Activated CD4-positive, alpha-beta T cell treated with anti-CD3 and anti-CD28 coated beads, Interleukin-2, amount 10 ng/mL, durations not matched to agents 7 days and 5 days (primary cell): ENCODE results near the gene KDM3B. TPM values are rescaled to one million over a fixed set of nuclear protein-coding genes. Genes with fewer than 3 reads are reported as not detected.

ENCODE experiments used
- CTCF ChIA-PET: fragments of 350-600 bp; sonication (Branson Sonifier 250); formaldehyde crosslinking; loops from one replicate; lab custom pipeline; 2021; ENCODE audit warnings: antibody characterized with exemption; lab: Charles Lee
- POLR2A ChIA-PET: fragments of 350-600 bp; sonication (Branson Sonifier 250); formaldehyde crosslinking; loops from one replicate; lab custom pipeline; 2021; ENCODE audit warnings: antibody characterized with exemption; lab: Charles Lee
- DNase-seq: peaks from one replicate; pipeline ENCODE4 v3.0.0-alpha.2; 2020
- H3K27ac Mint-ChIP-seq: one replicate; pipeline ENCODE4 v1.8.0; 2021; ENCODE audit warnings: mild to moderate bottlenecking, moderate library complexity, mixed read lengths
- H3K27me3 Mint-ChIP-seq: one replicate; pipeline ENCODE4 v1.8.0; 2021; ENCODE audit warnings: mixed read lengths
- H3K36me3 Mint-ChIP-seq: one replicate; pipeline ENCODE4 v1.8.0; 2021; ENCODE audit warnings: low read depth, mixed read lengths
- H3K4me1 Mint-ChIP-seq: one replicate; pipeline ENCODE4 v1.8.0; 2021; ENCODE audit warnings: mixed read lengths
- H3K4me3 Mint-ChIP-seq: one replicate; pipeline ENCODE4 v1.8.0; 2021; ENCODE audit warnings: mild to moderate bottlenecking, moderate library complexity, mixed read lengths
- H3K9me3 Mint-ChIP-seq: one replicate; pipeline ENCODE4 v1.8.0; 2021; ENCODE audit warnings: mixed read lengths
- total RNA-seq, 2 experiments: library from RNA; stranded (reverse); gene quantifications; one replicate each; pipeline ENCODE4 v1.2.3, GENCODE V29; 2021

Gene KDM3B
- total RNA-seq, 2 experiments from 2014 or later: 60.4 to 65.7 TPM

DNA sequence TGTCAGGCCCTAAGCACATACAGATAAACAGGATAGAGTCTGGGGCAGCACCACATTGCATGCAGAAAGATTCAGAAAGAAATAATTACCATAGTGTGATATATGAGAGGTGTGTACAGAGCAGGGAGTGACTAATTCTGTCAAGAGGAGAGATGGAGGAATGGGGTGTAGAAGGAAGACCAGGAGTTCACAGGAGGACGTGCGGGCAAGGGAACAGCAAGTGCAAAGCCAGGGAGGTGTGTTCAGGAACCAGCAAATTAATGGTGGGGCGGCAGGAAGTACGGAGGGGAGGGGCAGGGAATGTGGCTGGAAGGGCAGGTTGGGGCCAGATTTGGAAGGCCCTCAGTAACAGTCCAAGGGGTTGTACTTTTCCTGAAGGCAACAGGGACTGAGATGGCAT lies 130.2 kb downstream of the KDM3B start:
- Mint-ChIP-seq H3K4me3 (no peak overlapping the region), H3K36me3 (no peaks in the 10 kb centered on the region), H3K27ac (no peak overlapping the region), H3K9me3 (no peaks in the 10 kb centered on the region), H3K27me3 (peaks cover 10% of the 10 kb centered on the region), H3K4me1 (no peaks in the 10 kb centered on the region)
- ChIA-PET POLR2A (no interaction called here), CTCF (interaction anchor here (2.1 to 2.6 kb wide), 2 partner anchors 18 to 130 kb away, joined by 4 to 14 read pairs; partner anchors contain the start of genes EGR1 and KDM3B)
- DNase-seq: no peak

Other genes with a start within 250 kb of the KDM3B start
- gene NME5, start 213.3 kb upstream of the KDM3B start, total RNA-seq: not detected
- 10 to 100 TPM; 74.6 to 77.1 TPM for gene BRD8, start 174.1 kb upstream of the KDM3B start, total RNA-seq
- gene KIF20A, start 173.6 kb upstream of the KDM3B start, total RNA-seq: 10 to 100 TPM; 70.9 to 74.7 TPM
- gene CDC23, start 139.4 kb upstream of the KDM3B start, total RNA-seq: 10 to 100 TPM; 32.2 to 34.6 TPM
- gene GFRA3, start 78.1 kb upstream of the KDM3B start, total RNA-seq: under 1 TPM; 0.15 to 0.21 TPM
- 10 to 100 TPM; 15.8 to 19.0 TPM for gene CDC25C, start 20.9 kb upstream of the KDM3B start, total RNA-seq
- gene FAM53C, start 14.4 kb upstream of the KDM3B start, total RNA-seq: 10 to 100 TPM; 23.7 to 25.5 TPM
- under 1 TPM; 0.62 to 0.77 TPM for gene REEP2, start 86.4 kb downstream of the KDM3B start, total RNA-seq
- gene EGR1, start 112.8 kb downstream of the KDM3B start, total RNA-seq: 1 to 10 TPM in 1 of 2 experiments, under 1 TPM in 1; 0.97 to 1.1 TPM
- gene ETF1, start 190.6 kb downstream of the KDM3B start, total RNA-seq: 10 to 100 TPM; 65.3 to 72.1 TPM
- gene HSPA9, start 222.7 kb downstream of the KDM3B start, total RNA-seq: 100 to 1,000 TPM; 168 to 171 TPM